GM12874 (cell line): ENCODE results near the gene C1orf21.

Experiments used
- CTCF ChIP-seq: IDR thresholded peaks from 2 replicates; pipeline ENCODE4 v1.5.1; 2011; ENCODE audit warnings: low read depth, mild to moderate bottlenecking, control low read depth, low read length, moderate library complexity; ENCODE audit not compliant: insufficient read depth

C1orf21 gene

GRCh38 chr1:184358256-184358655 is 28.6 kb upstream of the C1orf21 start:
- TF ChIP-seq CTCF, result no peak

- no peak for TF ChIP-seq CTCF
Measured at GRCh38 chr1:184359909-184360308, 26.9 kb upstream of the C1orf21 start.

GRCh38 chr1:184362876-184363275 is 24.0 kb upstream of the C1orf21 start:
- TF ChIP-seq CTCF, result no peak

GRCh38 chr1:184365699-184366098 is 21.1 kb upstream of the C1orf21 start:
- no peak for TF ChIP-seq CTCF

- TF ChIP-seq CTCF, result no peak
Measured at GRCh38 chr1:184366997-184367396, 19.8 kb upstream of the C1orf21 start.

- no peak for TF ChIP-seq CTCF
Measured at GRCh38 chr1:184367427-184368038, 19.3 kb upstream of the C1orf21 start.

- no peak for TF ChIP-seq CTCF
Measured at GRCh38 chr1:184368354-184368753, 18.5 kb upstream of the C1orf21 start.

- no peak for TF ChIP-seq CTCF
Measured at GRCh38 chr1:184370850-184371249, 16.0 kb upstream of the C1orf21 start.
